ENCODE data around the gene ZC2HC1B. TPM values are rescaled to one million over a fixed set of nuclear protein-coding genes. Genes with fewer than 3 reads are reported as not detected.
A peak's percentile ranks its signal among the peaks of the same experiment; 100 is the strongest.
"Not testable (repeated sequence)": the region's sequence is repeated elsewhere in the genome, so short reads cannot be mapped to it uniquely, and the experiment has no call there.

The ZC2HC1B gene
- total RNA-seq, 5 donors from 2014 or later (not counting 1 experiment from before 2014, with no cell fraction given) = not detected

DNA sequence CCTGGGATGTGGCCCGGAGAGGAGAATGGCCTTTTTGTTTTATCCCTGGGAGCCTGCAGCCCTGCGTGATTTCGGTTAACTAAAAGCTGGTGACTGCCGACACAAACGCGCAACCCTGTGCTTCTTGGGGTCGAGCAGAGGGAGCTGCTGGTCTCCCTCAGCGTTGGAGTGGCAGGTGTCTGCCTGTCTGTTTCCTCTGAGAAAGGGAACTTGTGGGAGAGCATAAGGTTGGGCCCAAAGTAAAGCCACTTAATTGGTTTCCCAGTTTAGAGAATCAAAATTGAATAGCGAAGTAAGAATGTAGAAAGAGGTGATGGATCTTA lies 20.6 kb upstream of the ZC2HC1B start:
- Histone ChIP-seq H3K36me3 (ENCODE audit: control insufficient read depth in 2 of 2, extremely low read depth in 1 of 2, insufficient read depth in 1 of 2, low read length in 1 of 2) (peaks cover 3 to 38% of the 10 kb centered on the region in 2 donors), H3K9me3 (no peaks in the 10 kb centered on the region), H3K27ac (ENCODE audit: low read length) (peak overlapping the region; percentile 96), H3K4me1 (ENCODE audit: control insufficient read depth in 1 of 2, extremely low read depth in 1 of 2, insufficient read depth in 2 of 2, low read length in 2 of 2) (peaks cover 12 to 18% of the 10 kb centered on the region in 2 experiments), H3K27me3 (replicated peaks in 1 of 2; ENCODE audit: control insufficient read depth in 2 of 2, extremely low read depth in 1 of 2, insufficient read depth in 2 of 2, low read length in 1 of 2) (no peaks in the 10 kb centered on the region), H3K4me3 (ENCODE audit: control insufficient read depth in 1 of 2, extremely low read depth in 1 of 2, low read length in 1 of 2) (peak overlapping the region; percentile 83 to 92)
- peaks cover 28% of the 10 kb centered on the region for H3K36me3 Mint-ChIP-seq
- ChIA-PET POLR2A (interaction anchor here in 1 of 2 donors (0.6 to 1.5 kb wide), 2 partner anchors 8 to 394 kb away, joined by 3 to 4 read pairs; partner anchors contain the start of genes ADAT2 and PEX3), CTCF (interaction anchor here in 1 of 2 donors (0.9 to 2.0 kb wide), 8 partner anchors 171 to 393 kb away, joined by 3 to 17 read pairs (median 5); partner anchors contain the start of genes ADAT2 and PEX3)
- H3K27me3 Mint-ChIP-seq = no peaks in the 10 kb centered on the region
- H3K4me3 Mint-ChIP-seq = peak overlapping the region; percentile 90 to 93 (median 91)
- peaks cover 21 to 42% (median 36%) of the 10 kb centered on the region in 3 donors for H3K4me1 Mint-ChIP-seq
- WGBS (ENCODE audit: insufficient coverage) = 0% methylated on average over 9 of the region's 9 CpGs
- DNase-seq = peak in 7 of 35 experiments; percentile 1 to 28 (median 6)
- peak in 2 of 4 experiments; percentile 1 to 19 for ATAC-seq (replicated peaks in 1 of 4)
- H3K9me3 Mint-ChIP-seq = no peaks in the 10 kb centered on the region
- H3K27ac Mint-ChIP-seq = peak overlapping the region; percentile 92 to 97

DNA sequence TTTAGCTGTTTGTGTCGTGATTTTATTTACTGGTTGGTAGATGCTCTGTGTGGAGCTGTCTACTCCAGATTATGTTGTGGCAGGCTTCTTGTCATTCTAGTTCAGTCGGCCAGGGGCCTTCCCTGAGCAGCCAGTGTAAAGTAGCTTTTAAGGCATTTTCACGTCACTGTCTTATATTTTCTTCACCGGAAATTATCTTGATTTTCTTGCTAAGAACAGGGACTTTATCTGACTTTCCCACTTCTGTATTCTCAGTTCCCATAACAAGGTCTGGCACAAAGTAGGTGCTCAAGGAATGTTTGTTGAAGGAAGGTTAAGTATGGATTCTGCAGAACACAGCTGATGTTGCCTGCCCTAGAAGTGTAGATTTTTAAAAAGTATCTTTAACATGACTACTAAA lies 20.3 kb upstream of the ZC2HC1B start:
- 0% methylated on average over 3 of the region's 4 CpGs for WGBS (ENCODE audit: insufficient coverage)
- H3K36me3 Mint-ChIP-seq = peaks cover 31% of the 10 kb centered on the region
- CTCF ChIA-PET = interaction anchor here (0.6 to 2.0 kb wide), 6 partner anchors 171 to 1699 kb away, joined by 3 to 17 read pairs (median 4); no protein-coding TSS in a partner anchor
- Histone ChIP-seq H3K9me3 (no peaks in the 10 kb centered on the region), H3K36me3 (ENCODE audit: control insufficient read depth in 2 of 2, extremely low read depth in 1 of 2, insufficient read depth in 1 of 2, low read length in 1 of 2) (peaks cover 3 to 41% of the 10 kb centered on the region in 2 donors), H3K27ac (ENCODE audit: low read length) (peak overlapping the region; percentile 96), H3K27me3 (replicated peaks in 1 of 2; ENCODE audit: control insufficient read depth in 2 of 2, extremely low read depth in 1 of 2, insufficient read depth in 2 of 2, low read length in 1 of 2) (no peaks in the 10 kb centered on the region), H3K4me1 (ENCODE audit: control insufficient read depth in 1 of 2, extremely low read depth in 1 of 2, insufficient read depth in 2 of 2, low read length in 2 of 2) (peaks cover 12 to 18% of the 10 kb centered on the region in 2 experiments), H3K4me3 (ENCODE audit: control insufficient read depth in 1 of 2, extremely low read depth in 1 of 2, low read length in 1 of 2) (peak overlapping the region; percentile 83 to 92)
- H3K4me3 Mint-ChIP-seq = peak overlapping the region; percentile 90 to 93 (median 91)
- no peaks in the 10 kb centered on the region for H3K27me3 Mint-ChIP-seq
- H3K4me1 Mint-ChIP-seq = peaks cover 22 to 46% (median 39%) of the 10 kb centered on the region in 3 donors
- POLR2A ChIA-PET = interaction anchor here in 1 of 2 donors (0.6 to 1.5 kb wide), 2 partner anchors 8 to 394 kb away, joined by 3 to 4 read pairs; partner anchors contain the start of genes ADAT2 and PEX3
- ATAC-seq (replicated peaks in 1 of 4) (no peak), DNase-seq (peak in 2 of 35 experiments; percentile 3 to 27)
- H3K27ac Mint-ChIP-seq = peak overlapping the region; percentile 92 to 97
- H3K9me3 Mint-ChIP-seq = no peaks in the 10 kb centered on the region

DNA sequence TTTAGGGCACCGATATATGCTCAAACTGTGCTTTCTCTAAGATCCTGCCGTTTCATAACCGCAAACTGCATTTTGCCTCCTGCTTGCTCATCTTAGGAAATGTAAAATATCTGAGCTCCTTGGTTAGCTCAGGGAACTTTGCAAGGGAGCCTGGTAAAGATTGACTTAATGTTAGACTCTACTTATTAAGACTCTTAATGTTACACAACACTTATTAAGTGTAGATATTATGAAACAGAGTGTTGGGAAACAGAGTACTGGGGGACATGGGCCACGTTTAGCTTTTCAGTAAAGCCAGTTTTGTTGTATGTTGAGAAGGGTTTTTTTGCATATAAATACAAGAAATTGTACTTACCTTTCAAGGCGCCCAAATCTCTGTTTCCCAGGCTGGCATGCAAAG lies 19.2 kb upstream of the ZC2HC1B start:
- Mint-ChIP-seq H3K4me3 (peak overlapping the region in 2 of 3 donors; percentile 14 to 16), H3K27me3 (no peaks in the 10 kb centered on the region), H3K4me1 (peaks cover 31 to 53% (median 44%) of the 10 kb centered on the region in 3 donors), H3K27ac (no peak overlapping the region), H3K36me3 (peaks cover 42% of the 10 kb centered on the region), H3K9me3 (no peaks in the 10 kb centered on the region)
- Histone ChIP-seq H3K27me3 (replicated peaks in 1 of 2; ENCODE audit: control insufficient read depth in 2 of 2, extremely low read depth in 1 of 2, insufficient read depth in 2 of 2, low read length in 1 of 2) (no peaks in the 10 kb centered on the region), H3K27ac (ENCODE audit: low read length) (no peak overlapping the region), H3K4me3 (ENCODE audit: control insufficient read depth in 1 of 2, extremely low read depth in 1 of 2, low read length in 1 of 2) (no peak overlapping the region), H3K36me3 (ENCODE audit: control insufficient read depth in 2 of 2, extremely low read depth in 1 of 2, insufficient read depth in 1 of 2, low read length in 1 of 2) (peaks cover 3 to 52% of the 10 kb centered on the region in 2 donors), H3K4me1 (ENCODE audit: control insufficient read depth in 1 of 2, extremely low read depth in 1 of 2, insufficient read depth in 2 of 2, low read length in 2 of 2) (peaks cover 12 to 18% of the 10 kb centered on the region in 2 experiments), H3K9me3 (no peaks in the 10 kb centered on the region)
- 96% methylated on average over 3 of the region's 5 CpGs for WGBS (ENCODE audit: insufficient coverage)
- ChIA-PET POLR2A (interaction anchor here in 1 of 2 donors (0.6 kb wide), 1 partner anchor 220 kb away, joined by 3 read pairs; no protein-coding TSS in a partner anchor), CTCF (no interaction called here)
- DNase-seq (no peak), ATAC-seq (replicated peaks in 1 of 4) (no peak)

DNA sequence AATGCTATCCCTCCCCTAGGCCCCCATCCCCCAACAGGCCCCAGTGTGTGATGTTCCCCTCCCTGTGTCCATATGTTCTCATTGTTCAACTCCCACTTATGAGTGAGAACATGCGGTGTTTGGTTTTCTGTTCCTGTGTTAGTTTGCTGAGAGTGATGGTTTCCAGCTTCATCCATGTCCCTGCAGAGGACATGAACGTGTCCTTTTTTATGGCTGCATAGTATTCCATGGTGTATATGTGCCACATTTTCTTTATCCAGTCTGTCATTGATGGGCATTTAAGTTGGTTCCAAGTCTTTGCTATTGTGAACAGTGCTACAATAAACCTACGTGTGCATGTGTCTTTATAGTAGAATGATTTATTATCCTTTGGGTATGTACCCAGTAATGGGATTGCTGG lies 12.6 kb upstream of the ZC2HC1B start:
- DNase-seq; ATAC-seq (replicated peaks in 1 of 4); H3K9me3 ChIP-seq; H3K27me3 ChIP-seq (replicated peaks in 1 of 2; ENCODE audit: control insufficient read depth in 2 of 2, extremely low read depth in 1 of 2, insufficient read depth in 2 of 2, low read length in 1 of 2); H3K4me3 ChIP-seq (ENCODE audit: control insufficient read depth in 1 of 2, extremely low read depth in 1 of 2, low read length in 1 of 2); H3K27ac Mint-ChIP-seq; CTCF ChIA-PET; H3K9me3 Mint-ChIP-seq; H3K27me3 Mint-ChIP-seq; H3K27ac ChIP-seq (ENCODE audit: low read length); H3K4me3 Mint-ChIP-seq; H3K4me1 ChIP-seq (ENCODE audit: control insufficient read depth in 1 of 2, extremely low read depth in 1 of 2, insufficient read depth in 2 of 2, low read length in 2 of 2): not testable (repeated sequence)
- Mint-ChIP-seq H3K4me1 (peaks cover 47 to 56% (median 50%) of the 10 kb centered on the region in 3 donors), H3K36me3 (peaks cover 94% of the 10 kb centered on the region)
- H3K36me3 ChIP-seq (ENCODE audit: control insufficient read depth in 2 of 2, extremely low read depth in 1 of 2, insufficient read depth in 1 of 2, low read length in 1 of 2) = peaks cover 2 to 56% of the 10 kb centered on the region in 2 donors
- WGBS (ENCODE audit: insufficient coverage) = 89% methylated on average over 1 of the region's 3 CpGs
- POLR2A ChIA-PET = interaction anchor here in 1 of 2 donors (0.6 kb wide), 1 partner anchor 8 kb away, joined by 3 read pairs; no protein-coding TSS in a partner anchor

DNA sequence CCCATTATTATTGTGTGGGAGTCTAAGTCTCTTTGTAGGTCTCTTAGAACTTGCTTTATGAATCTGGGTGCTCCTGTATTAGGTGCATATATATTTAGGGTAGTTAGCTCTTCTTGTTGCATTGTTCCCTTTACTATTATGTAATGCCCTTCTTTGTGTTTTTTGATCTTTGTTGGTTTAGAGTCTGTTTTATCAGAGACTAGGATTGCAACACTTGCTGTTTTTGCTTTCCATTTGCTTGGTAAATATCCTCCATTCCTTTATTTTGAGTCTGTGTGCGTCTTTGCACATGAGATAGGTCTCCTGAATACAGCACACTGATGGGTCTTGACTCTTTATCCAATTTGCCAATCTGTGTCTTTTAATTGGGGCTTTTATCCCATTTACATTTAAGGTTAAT lies 9.2 kb upstream of the ZC2HC1B start:
- peaks cover 34 to 50% (median 37%) of the 10 kb centered on the region in 3 donors for H3K4me1 Mint-ChIP-seq
- H3K9me3 ChIP-seq; H3K27ac Mint-ChIP-seq; H3K27ac ChIP-seq (ENCODE audit: low read length); H3K27me3 ChIP-seq (replicated peaks in 1 of 2; ENCODE audit: control insufficient read depth in 2 of 2, extremely low read depth in 1 of 2, insufficient read depth in 2 of 2, low read length in 1 of 2); DNase-seq; H3K27me3 Mint-ChIP-seq; CTCF ChIA-PET; ATAC-seq (replicated peaks in 1 of 4); H3K4me3 Mint-ChIP-seq; H3K9me3 Mint-ChIP-seq; POLR2A ChIA-PET; H3K4me1 ChIP-seq (ENCODE audit: control insufficient read depth in 1 of 2, extremely low read depth in 1 of 2, insufficient read depth in 2 of 2, low read length in 2 of 2); H3K4me3 ChIP-seq (ENCODE audit: control insufficient read depth in 1 of 2, extremely low read depth in 1 of 2, low read length in 1 of 2): not testable (repeated sequence)
- H3K36me3 ChIP-seq (ENCODE audit: control insufficient read depth in 2 of 2, extremely low read depth in 1 of 2, insufficient read depth in 1 of 2, low read length in 1 of 2) = peaks cover 0 to 57% of the 10 kb centered on the region in 2 donors
- peaks cover 97% of the 10 kb centered on the region for H3K36me3 Mint-ChIP-seq
- no CpG with 5 or more reads among the region's 1 CpG for WGBS (ENCODE audit: insufficient coverage)

DNA sequence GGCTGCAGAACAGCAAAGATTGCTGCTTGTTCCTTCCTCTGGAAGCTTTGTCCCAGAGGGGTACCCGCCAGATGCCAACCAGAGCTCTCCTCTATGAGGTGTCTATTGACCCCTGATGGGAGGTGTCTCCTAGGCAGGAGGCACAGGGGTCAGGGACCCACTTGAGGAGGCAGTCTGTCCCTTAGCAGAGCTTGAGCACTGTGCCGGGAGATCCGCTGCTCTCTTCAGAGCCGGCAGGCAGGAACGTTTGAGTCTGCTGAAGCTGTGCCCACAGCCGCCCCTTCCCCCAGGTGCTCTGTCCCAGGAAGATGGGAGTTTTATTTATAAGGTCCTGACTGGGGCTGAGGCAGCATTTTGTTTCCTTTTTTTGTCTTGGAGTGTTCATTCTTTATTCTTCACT lies 7.5 kb upstream of the ZC2HC1B start:
- H3K4me3 ChIP-seq (ENCODE audit: control insufficient read depth in 1 of 2, extremely low read depth in 1 of 2, low read length in 1 of 2); H3K27me3 ChIP-seq (replicated peaks in 1 of 2; ENCODE audit: control insufficient read depth in 2 of 2, extremely low read depth in 1 of 2, insufficient read depth in 2 of 2, low read length in 1 of 2); H3K4me1 ChIP-seq (ENCODE audit: control insufficient read depth in 1 of 2, extremely low read depth in 1 of 2, insufficient read depth in 2 of 2, low read length in 2 of 2); H3K9me3 Mint-ChIP-seq; H3K27ac Mint-ChIP-seq; H3K9me3 ChIP-seq; H3K27ac ChIP-seq (ENCODE audit: low read length); H3K4me3 Mint-ChIP-seq; ATAC-seq (replicated peaks in 1 of 4); CTCF ChIA-PET; DNase-seq; H3K27me3 Mint-ChIP-seq; POLR2A ChIA-PET: not testable (repeated sequence)
- Mint-ChIP-seq H3K36me3 (peaks cover 92% of the 10 kb centered on the region), H3K4me1 (peaks cover 31 to 45% (median 35%) of the 10 kb centered on the region in 3 donors)
- 88% methylated on average over 1 of the region's 6 CpGs for WGBS (ENCODE audit: insufficient coverage)
- H3K36me3 ChIP-seq (ENCODE audit: control insufficient read depth in 2 of 2, extremely low read depth in 1 of 2, insufficient read depth in 1 of 2, low read length in 1 of 2) = peaks cover 0 to 58% of the 10 kb centered on the region in 2 donors

All from T-cell (primary cell).